Vagina (tissue), 2 donors: ENCODE results near the gene SHF. TPM values are rescaled to one million over a fixed set of nuclear protein-coding genes. Genes with fewer than 3 reads are reported as not detected.

Experiments
- DNase-seq, 2 donors: peaks; one replicate each; pipeline ENCODE4 v3.0.0-alpha.2; 2017; ENCODE audit errors: extremely low spot score in 2 of 2
- H3K27ac ChIP-seq: fragments of 200-600 bp; sonication (generic); one replicate; pipeline ENCODE4 v1.5.1; 2019
- H3K27me3 ChIP-seq: fragments of 200-600 bp; sonication (generic); one replicate; pipeline ENCODE4 v1.5.1; 2019
- H3K36me3 ChIP-seq, 2 donors: fragments of 200-600 bp; sonication (generic); one replicate each; pipeline ENCODE4 v1.5.1; 2017 to 2019
- H3K4me1 ChIP-seq: fragments of 200-600 bp; sonication (generic); one replicate; pipeline ENCODE4 v1.5.1; 2019
- H3K4me3 ChIP-seq, 2 donors: fragments of 200-600 bp; sonication (generic); 1 replicate in 1 of 2; 2 replicates in 1 of 2; pipeline ENCODE4 v1.5.1; 2016 to 2019
- H3K9me3 ChIP-seq: fragments of 200-600 bp; sonication (generic); one replicate; pipeline ENCODE4 v1.5.1; 2019
- POLR2A ChIP-seq, 2 donors: fragments of 450-650 bp; IDR thresholded peaks; one replicate each; pipeline ENCODE4 v1.6.1; 2017; ENCODE audit warnings: antibody characterized with exemption in 2 of 2, mild to moderate bottlenecking in 2 of 2, moderate library complexity in 2 of 2
- POLR2AphosphoS5 ChIP-seq, 2 donors: sonication (generic); formaldehyde crosslinking; IDR thresholded peaks; one replicate each; pipeline ENCODE4 v1.9.0; 2017; ENCODE audit warnings: antibody characterized with exemption in 2 of 2, mild to moderate bottlenecking in 2 of 2, low read depth in 1 of 2; ENCODE audit not compliant: insufficient read depth in 1 of 2
- intact Hi-C: fragments of 100-400 bp; cut with DNase I; formaldehyde crosslinking; loops from one replicate; pipeline ENCODE4 v1.15.1; 2023
- total RNA-seq: library from RNA; depleted of rRNA; stranded (reverse); fragments of >200 nt; gene quantifications from one replicate; pipeline ENCODE4 v1.2.3, GENCODE V29; 2016
- TF ChIP-seq, protein P1 (sequence below), 3 experiments: fragments of 450-650 bp in 2 of 3; fragments of 200-600 bp in 1 of 3; sonication (generic) in 1 of 3; IDR thresholded peaks; one replicate each; pipeline ENCODE4 v1.5.1; 2017 to 2019; ENCODE audit warnings: antibody characterized with exemption in 3 of 3, mild to moderate bottlenecking in 2 of 3, moderate library complexity in 2 of 3

SHF gene
- total RNA-seq, 1 donor from 2014 or later = 15.0 TPM

DNA sequence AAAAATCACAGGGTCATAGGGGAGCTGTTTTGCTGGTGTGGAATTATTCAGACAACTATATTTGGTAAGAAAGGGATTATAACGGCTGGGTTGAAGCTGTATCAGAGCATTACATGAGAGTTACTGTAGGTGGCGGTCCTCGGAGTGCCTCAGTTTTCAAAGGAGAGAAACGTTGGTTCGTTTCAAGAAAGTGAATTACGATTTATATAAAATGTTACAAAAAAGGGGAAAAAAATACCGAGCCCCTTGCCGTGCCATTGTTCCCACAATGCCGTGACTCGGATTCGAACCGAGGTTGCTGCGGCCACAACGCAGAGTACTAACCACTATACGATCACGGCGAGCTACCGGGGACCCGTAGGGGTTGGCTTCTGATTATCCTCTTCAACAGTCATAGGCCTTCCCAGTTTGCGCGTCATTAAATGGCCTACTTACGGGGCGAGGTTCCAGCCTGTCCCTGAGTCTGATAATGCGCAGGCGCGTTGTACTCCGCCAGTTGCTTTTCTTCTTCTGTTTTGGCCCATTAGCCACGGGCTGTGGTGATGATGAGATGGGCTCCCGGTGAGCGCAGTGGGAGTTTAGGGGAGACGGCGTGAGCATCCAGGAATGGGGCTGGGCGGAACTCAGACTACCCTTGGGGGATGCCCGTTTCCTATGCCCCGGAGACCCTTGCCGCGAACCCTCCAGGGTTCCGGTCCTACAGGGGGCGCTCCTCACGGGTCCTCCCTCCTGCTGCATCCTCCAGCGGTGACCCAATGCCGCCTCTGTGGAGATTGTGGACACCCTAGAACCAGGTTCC is 10.8 kb upstream of the SHF start:
- peak in 1 of 2 donors; percentile 99 for DNase-seq
- no peaks in the 10 kb centered on the region for H3K27me3 ChIP-seq
- H3K36me3 ChIP-seq = no peaks in the 10 kb centered on the region
- H3K4me1 ChIP-seq = peaks cover 5% of the 10 kb centered on the region
- H3K9me3 ChIP-seq = no peaks in the 10 kb centered on the region
- H3K27ac ChIP-seq = peak overlapping the region; percentile 99
- TF ChIP-seq, protein P1, sequence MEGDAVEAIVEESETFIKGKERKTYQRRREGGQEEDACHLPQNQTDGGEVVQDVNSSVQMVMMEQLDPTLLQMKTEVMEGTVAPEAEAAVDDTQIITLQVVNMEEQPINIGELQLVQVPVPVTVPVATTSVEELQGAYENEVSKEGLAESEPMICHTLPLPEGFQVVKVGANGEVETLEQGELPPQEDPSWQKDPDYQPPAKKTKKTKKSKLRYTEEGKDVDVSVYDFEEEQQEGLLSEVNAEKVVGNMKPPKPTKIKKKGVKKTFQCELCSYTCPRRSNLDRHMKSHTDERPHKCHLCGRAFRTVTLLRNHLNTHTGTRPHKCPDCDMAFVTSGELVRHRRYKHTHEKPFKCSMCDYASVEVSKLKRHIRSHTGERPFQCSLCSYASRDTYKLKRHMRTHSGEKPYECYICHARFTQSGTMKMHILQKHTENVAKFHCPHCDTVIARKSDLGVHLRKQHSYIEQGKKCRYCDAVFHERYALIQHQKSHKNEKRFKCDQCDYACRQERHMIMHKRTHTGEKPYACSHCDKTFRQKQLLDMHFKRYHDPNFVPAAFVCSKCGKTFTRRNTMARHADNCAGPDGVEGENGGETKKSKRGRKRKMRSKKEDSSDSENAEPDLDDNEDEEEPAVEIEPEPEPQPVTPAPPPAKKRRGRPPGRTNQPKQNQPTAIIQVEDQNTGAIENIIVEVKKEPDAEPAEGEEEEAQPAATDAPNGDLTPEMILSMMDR (IDR thresholded peaks at IDR 0.05) = peak; percentile 50 to 93 (median 84)
- TF ChIP-seq POLR2AphosphoS5 (IDR thresholded peaks at IDR 0.05; ENCODE audit: insufficient read depth in 1 of 2, low read depth in 1 of 2) (peak; percentile 97 to 98), POLR2A (IDR thresholded peaks at IDR 0.05) (peak in 1 of 2 donors; percentile 95)
- peak overlapping the region; percentile 57 to 61 for H3K4me3 ChIP-seq
- intact Hi-C loops = no loop called here

DNA sequence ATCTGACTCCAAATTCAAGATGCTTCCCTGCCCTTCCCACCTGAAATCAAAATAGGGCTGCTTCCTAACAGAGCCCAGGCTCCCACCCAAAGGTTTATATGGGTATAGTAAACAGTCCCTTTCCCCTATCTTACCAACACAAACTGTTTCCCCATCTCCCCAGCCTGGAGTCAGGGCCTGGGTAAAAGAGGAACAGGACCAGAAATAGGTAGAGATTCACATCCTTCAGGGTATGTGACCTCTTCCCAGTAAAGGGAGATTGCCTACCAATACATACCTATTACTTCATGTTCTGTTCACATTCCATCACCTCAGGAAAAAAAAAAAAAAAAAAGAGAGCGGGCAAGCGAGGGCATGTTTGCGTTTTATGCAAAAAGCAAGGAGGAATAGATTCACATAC is 9.7 kb upstream of the SHF start:
- H3K4me3 ChIP-seq = peak overlapping the region in 1 of 2 donors; percentile 61
- intact Hi-C loops = no loop called here

DNA sequence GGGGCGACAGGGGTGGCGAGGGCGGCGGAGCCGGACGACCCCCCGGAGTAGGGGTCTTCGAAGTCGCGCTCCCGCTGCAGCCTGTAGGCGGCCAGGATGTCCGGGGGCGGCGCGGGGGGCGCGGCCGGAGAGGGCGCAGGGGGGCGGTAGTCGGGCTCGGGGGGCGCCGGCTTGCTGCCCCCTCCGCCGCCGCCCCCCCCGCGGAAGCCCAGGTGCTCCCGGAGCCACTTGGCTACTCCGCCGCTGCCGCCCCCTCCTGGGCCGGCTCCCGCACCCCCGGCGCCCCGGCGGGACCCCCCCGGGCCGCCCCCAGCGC is 230 bp downstream of the SHF start:
- Histone ChIP-seq H3K4me1 (peaks cover 55% of the 10 kb centered on the region), H3K9me3 (no peaks in the 10 kb centered on the region), H3K36me3 (no peaks in the 10 kb centered on the region), H3K27me3 (no peaks in the 10 kb centered on the region), H3K4me3 (peak overlapping the region; percentile 77 to 95), H3K27ac (peak overlapping the region; percentile 96)
- intact Hi-C loops = no loop called here
- DNase-seq = no peak
- no peak for TF ChIP-seq POLR2A (IDR thresholded peaks at IDR 0.05)
- TF ChIP-seq POLR2AphosphoS5 (IDR thresholded peaks at IDR 0.05; ENCODE audit: insufficient read depth in 1 of 2, low read depth in 1 of 2) = no peak
- TF ChIP-seq, protein P1 (IDR thresholded peaks at IDR 0.05) = no peak

More for the DNA sequence above, 9.7 kb upstream of the SHF start:
- Histone ChIP-seq H3K9me3 (no peaks in the 10 kb centered on the region), H3K4me1 (peaks cover 5% of the 10 kb centered on the region), H3K36me3 (no peaks in the 10 kb centered on the region), H3K27ac (no peak overlapping the region), H3K27me3 (no peaks in the 10 kb centered on the region)
- DNase-seq = no peak
- TF ChIP-seq POLR2AphosphoS5 (IDR thresholded peaks at IDR 0.05; ENCODE audit: insufficient read depth in 1 of 2, low read depth in 1 of 2) (no peak), POLR2A (IDR thresholded peaks at IDR 0.05) (no peak)
- TF ChIP-seq, protein P1 (IDR thresholded peaks at IDR 0.05) = no peak

DNA sequence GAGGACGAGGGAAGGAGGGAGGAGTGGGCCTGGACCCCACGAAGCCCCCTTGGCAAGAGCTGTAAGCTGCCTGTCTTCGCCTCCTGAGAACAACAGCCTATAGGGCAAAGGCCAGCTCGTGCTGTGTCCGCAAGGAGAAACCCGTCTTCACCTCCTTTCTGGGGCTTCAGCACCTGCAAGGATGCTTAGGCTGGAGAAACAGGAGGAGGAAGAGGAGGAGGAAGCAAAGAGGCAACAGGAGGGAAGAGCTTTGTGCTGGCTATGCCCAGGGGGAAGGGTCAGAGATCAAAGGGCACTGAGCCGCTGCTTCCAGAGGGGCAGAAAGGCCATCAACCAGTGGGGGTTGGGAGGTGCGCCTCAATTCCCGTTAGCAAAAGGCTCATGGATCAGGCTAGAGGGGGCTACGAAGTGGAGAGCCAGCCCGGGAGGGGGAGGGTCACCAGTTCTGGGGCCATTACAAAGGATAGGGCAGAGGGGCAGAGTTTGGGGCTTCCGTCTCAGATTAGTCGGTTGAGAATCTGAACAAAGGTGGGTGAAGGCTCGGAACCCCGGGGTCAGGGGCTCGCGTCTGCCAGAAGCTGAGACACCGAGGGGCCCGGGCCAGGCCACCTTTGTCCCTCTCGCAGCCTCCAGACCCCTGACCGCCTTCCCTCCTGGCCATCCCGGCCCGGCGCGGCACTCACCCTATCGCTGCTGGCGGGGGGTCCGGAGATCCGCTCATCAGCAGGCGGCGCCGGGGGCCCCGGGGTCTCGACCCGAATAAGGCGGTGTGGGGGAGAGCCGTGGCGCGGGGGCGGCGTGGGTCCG is 792 bp downstream of the SHF start:
- H3K4me3 ChIP-seq = peak overlapping the region; percentile 77 to 95
- intact Hi-C loops = no loop called here
- H3K27me3 ChIP-seq = no peaks in the 10 kb centered on the region
- peaks cover 55% of the 10 kb centered on the region for H3K4me1 ChIP-seq
- no peaks in the 10 kb centered on the region for H3K36me3 ChIP-seq
- H3K27ac ChIP-seq = peak overlapping the region; percentile 96
- no peaks in the 10 kb centered on the region for H3K9me3 ChIP-seq
- TF ChIP-seq POLR2AphosphoS5 (IDR thresholded peaks at IDR 0.05; ENCODE audit: insufficient read depth in 1 of 2, low read depth in 1 of 2) = no peak
- DNase-seq = no peak

DNA sequence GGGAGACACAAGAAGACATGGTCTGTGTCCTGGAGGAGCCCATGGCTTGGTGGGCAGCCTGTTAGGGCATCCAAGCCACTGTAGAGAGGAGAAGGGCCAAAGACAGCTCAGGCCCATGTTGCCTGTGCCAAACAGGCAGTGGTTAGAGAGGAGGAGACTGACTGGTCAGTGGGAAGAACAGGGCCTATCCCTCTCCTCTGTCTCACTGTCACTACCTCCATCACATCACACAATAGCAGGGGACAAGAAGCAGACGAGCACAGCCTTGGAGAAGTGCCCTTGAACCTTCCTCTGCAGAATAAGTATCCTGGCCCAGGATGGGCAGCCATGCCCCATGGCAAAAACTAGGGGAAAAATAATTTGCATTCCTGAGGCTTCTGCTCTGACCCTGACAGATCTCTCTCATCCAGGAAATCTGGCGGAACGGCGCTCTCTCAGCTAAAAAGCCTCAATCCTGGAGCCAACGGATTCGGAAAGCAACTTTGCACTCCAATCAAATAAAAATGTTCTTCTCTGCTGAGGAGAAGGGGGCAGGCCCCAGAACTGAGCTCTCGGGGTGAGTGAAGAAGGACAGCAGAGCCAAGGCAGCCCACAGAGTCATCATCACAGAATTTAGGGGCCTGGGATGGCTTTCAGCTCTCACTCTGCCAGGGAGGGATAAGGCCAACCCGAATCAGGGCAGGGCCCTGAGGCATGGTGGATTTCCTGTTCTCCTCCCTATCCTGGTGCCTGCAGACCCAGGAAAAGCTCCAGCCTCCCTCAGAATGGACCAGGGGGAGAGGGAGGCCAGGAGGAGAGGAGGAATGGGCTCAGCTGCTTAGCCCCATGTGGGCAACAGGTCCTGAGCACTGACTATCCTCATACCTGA is 1.6 kb downstream of the SHF start:
- Histone ChIP-seq H3K4me3 (peak overlapping the region; percentile 77 to 95), H3K36me3 (no peaks in the 10 kb centered on the region), H3K9me3 (no peaks in the 10 kb centered on the region), H3K27me3 (no peaks in the 10 kb centered on the region), H3K27ac (peak overlapping the region; percentile 96), H3K4me1 (peaks cover 63% of the 10 kb centered on the region)
- DNase-seq = no peak
- TF ChIP-seq POLR2A (IDR thresholded peaks at IDR 0.05) (no peak), POLR2AphosphoS5 (IDR thresholded peaks at IDR 0.05; ENCODE audit: insufficient read depth in 1 of 2, low read depth in 1 of 2) (peak in 1 of 2 donors; percentile 47)
- TF ChIP-seq, protein P1 (IDR thresholded peaks at IDR 0.05) = no peak
- intact Hi-C loops = no loop called here
